ENCODE measurements around the gene HLA-DQA2.
"Not testable (repeated sequence)": the region's sequence is repeated elsewhere in the genome, so short reads cannot be mapped to it uniquely, and the experiment has no call there.

Gene HLA-DQA2

GRCh38 chr6:32782923-32783322, 41.7 kb downstream of the HLA-DQA2 start:
- DNase-seq: not testable (repeated sequence)

GRCh38 chr6:32785781-32786533, 44.8 kb downstream of the HLA-DQA2 start:
- peak; percentile 91 for DNase-seq

- DNase-seq: no peak
These were observed 49.1 kb downstream of the HLA-DQA2 start for GRCh38 chr6:32790306-32790705.

- DNase-seq: no peak
These were observed 51.8 kb downstream of the HLA-DQA2 start for GRCh38 chr6:32792901-32793435.

- DNase-seq: no peak
These were observed 53.3 kb downstream of the HLA-DQA2 start for GRCh38 chr6:32794510-32794909.
